Esophagus squamous epithelium (tissue), 5 donors: Measurements from ENCODE around the gene CAPN1. TPM values are rescaled to one million over a fixed set of nuclear protein-coding genes. Genes with fewer than 3 reads are reported as not detected.

ENCODE experiments used
- DNase-seq: peaks from one replicate; lab custom pipeline; 2025; lab: John Stamatoyannopoulos, UW
- H3K27ac ChIP-seq, 4 donors: fragments of 200-600 bp; sonication (generic); one replicate each; pipeline ENCODE4 v1.5.1; 2016 to 2019; ENCODE audit warnings: mild to moderate bottlenecking in 1 of 4
- H3K27me3 ChIP-seq, 4 donors: fragments of 200-600 bp; sonication (generic); 1 replicate in 3 of 4; 2 replicates in 1 of 4; pipeline versions ENCODE4 v1.5.1 to v1.6.0; 2017 to 2021; ENCODE audit warnings: antibody characterized with exemption in 1 of 4
- H3K36me3 ChIP-seq, 3 donors: fragments of 200-600 bp; sonication (generic); one replicate each; pipeline ENCODE4 v1.5.1; 2016 to 2019
- H3K4me1 ChIP-seq, 3 donors: fragments of 200-600 bp; sonication (generic); one replicate each; pipeline ENCODE4 v1.5.1; 2017 to 2019
- H3K4me3 ChIP-seq, 4 donors: fragments of 200-600 bp; sonication (generic); 1 replicate in 3 of 4; 2 replicates in 1 of 4; pipeline ENCODE4 v1.5.1; 2016 to 2019; ENCODE audit warnings: mild to moderate bottlenecking in 2 of 4, moderate library complexity in 1 of 4
- H3K9me3 ChIP-seq, 3 donors: fragments of 200-600 bp; sonication (generic); one replicate each; pipeline ENCODE4 v1.5.1; 2016 to 2019
- POLR2A ChIP-seq, 4 donors: fragments of 450-650 bp; IDR thresholded peaks; one replicate each; pipeline ENCODE4 v1.6.1; 2017; ENCODE audit warnings: antibody characterized with exemption in 4 of 4, mild to moderate bottlenecking in 4 of 4, moderate library complexity in 3 of 4
- WGBS, 2 donors: methylation state at CpG; one replicate each; pipeline ENCODE4 v1.1.5; 2018; 5-methylcytosine and 5-hydroxymethylcytosine counted together
- intact Hi-C: fragments of 100-400 bp; cut with DNase I; formaldehyde crosslinking; loops from one replicate; pipeline ENCODE4 v1.15.0; 2022
- total RNA-seq, 4 donors: library from RNA; depleted of rRNA; stranded (reverse); fragments of >200 nt; gene quantifications; one replicate each; pipeline ENCODE4 v1.1.0, GENCODE V29; 2016
- TF ChIP-seq, protein P1 (sequence below), 6 experiments: fragments of 450-650 bp in 4 of 6; fragments of 200-600 bp in 2 of 6; sonication (generic) in 2 of 6; IDR thresholded peaks; one replicate each; pipeline ENCODE4 v1.5.1; 2016 to 2019; ENCODE audit warnings: antibody characterized with exemption in 6 of 6, mild to moderate bottlenecking in 4 of 6, moderate library complexity in 4 of 6
- donor health status: DM: yes; HTN: yes; CAD: no.

CAPN1 gene
- total RNA-seq, 4 donors from 2014 or later: 225 to 696 (median 354) TPM

DNA sequence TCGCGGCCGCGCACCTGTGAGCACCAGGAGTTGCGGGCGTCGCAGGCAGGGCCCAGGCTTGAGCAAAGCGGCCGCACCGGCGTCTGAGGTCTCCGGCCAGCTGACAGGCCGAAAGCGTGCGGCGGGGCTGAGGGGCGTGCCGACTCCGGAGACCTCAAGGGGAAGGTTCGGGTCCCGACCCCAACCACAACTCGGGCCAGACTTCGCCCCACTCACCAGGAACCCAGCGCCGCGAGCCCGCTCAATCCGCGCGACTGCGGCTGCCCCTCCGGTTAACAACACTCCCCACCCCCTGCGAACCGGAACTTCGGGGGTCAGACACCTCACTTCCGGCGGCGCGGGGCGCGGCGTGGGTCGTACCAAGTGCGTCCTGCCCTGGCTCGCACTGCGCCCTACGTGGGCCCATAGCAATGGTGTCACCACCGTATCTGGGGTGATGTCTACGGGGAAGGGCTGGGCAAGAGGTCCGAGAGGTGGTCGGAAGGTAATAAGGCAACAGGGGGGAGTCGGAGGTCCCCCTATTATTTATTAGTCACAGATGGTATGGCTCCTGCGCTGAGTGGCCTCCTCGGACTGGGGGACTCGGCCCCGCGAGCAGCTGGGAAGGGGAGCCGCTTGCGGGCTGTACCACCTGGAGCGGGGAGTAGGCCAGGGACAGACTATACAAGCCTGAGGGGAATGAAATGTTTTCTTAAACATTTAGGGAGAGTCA is 47.3 kb upstream of the CAPN1 start, which contains the start of gene SYVN1:
Gene SYVN1 (minus strand): TSS at position 280 of the 712 bp plus-strand sequence. CDS start 918 bp downstream, outside the sequence.
- DNase-seq: peak; percentile 70
- peak in 3 of 4 donors; percentile 89 to 98 (median 96) for TF ChIP-seq POLR2A (IDR thresholded peaks at IDR 0.05)
- TF ChIP-seq, protein P1, sequence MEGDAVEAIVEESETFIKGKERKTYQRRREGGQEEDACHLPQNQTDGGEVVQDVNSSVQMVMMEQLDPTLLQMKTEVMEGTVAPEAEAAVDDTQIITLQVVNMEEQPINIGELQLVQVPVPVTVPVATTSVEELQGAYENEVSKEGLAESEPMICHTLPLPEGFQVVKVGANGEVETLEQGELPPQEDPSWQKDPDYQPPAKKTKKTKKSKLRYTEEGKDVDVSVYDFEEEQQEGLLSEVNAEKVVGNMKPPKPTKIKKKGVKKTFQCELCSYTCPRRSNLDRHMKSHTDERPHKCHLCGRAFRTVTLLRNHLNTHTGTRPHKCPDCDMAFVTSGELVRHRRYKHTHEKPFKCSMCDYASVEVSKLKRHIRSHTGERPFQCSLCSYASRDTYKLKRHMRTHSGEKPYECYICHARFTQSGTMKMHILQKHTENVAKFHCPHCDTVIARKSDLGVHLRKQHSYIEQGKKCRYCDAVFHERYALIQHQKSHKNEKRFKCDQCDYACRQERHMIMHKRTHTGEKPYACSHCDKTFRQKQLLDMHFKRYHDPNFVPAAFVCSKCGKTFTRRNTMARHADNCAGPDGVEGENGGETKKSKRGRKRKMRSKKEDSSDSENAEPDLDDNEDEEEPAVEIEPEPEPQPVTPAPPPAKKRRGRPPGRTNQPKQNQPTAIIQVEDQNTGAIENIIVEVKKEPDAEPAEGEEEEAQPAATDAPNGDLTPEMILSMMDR (IDR thresholded peaks at IDR 0.05): peak in 2 of 6 experiments; percentile 4 to 8

DNA sequence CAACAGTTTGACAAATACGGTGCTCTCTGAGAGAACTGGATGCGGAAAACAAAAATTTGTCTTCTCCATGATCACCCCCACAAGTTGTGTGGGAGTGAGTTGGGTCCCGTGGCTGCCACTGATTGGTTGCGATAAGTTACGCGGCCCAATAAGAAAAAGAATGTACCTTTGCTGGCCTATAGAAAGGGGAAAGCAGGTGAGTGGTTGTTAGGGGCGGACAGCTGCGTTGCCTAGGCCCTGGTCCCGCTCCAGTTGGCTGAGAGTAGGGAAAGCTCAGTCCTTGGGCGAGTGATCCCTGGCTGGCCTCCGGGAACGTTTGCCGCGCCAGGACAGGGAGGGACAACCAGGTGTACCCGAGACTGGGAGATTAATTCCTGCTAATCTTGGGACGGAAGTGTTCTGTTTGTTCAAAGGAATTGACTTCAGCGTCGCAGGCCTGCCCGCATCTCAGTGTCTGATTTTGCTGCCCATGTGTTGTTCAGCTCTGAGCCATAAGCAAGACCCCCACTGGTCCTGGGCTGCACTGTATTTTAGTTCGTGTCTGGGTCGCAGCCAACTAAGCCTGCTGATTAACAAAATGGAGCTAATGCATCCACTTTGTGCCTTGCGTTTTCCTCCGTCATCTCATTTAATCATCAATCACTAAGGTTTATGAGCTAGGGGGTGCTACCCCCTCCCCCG is 46.6 kb upstream of the CAPN1 start:
- no peak for DNase-seq
- intact Hi-C loops: no loop called here
- 1 to 6% methylated on average over 12 to 23 of the region's 24 CpGs for WGBS, 2 donors

More for the DNA sequence above, 47.3 kb upstream of the CAPN1 start, which contains the start of gene SYVN1:
- Histone ChIP-seq H3K36me3 (peaks cover 28 to 37% (median 30%) of the 10 kb centered on the region in 3 donors), H3K27me3 (no peaks in the 10 kb centered on the region), H3K4me3 (peak within 1 kb of the TSS; percentile 67 to 84 (median 76)), H3K27ac (peak within 1 kb of the TSS; percentile 97 to 99 (median 98)), H3K4me1 (peaks cover 22 to 66% (median 23%) of the 10 kb centered on the region in 3 donors), H3K9me3 (no peaks in the 10 kb centered on the region)
- intact Hi-C loops: no loop called here
- 0 to 1% methylated on average over 16 to 26 of the region's 60 CpGs for WGBS, 2 donors

DNA sequence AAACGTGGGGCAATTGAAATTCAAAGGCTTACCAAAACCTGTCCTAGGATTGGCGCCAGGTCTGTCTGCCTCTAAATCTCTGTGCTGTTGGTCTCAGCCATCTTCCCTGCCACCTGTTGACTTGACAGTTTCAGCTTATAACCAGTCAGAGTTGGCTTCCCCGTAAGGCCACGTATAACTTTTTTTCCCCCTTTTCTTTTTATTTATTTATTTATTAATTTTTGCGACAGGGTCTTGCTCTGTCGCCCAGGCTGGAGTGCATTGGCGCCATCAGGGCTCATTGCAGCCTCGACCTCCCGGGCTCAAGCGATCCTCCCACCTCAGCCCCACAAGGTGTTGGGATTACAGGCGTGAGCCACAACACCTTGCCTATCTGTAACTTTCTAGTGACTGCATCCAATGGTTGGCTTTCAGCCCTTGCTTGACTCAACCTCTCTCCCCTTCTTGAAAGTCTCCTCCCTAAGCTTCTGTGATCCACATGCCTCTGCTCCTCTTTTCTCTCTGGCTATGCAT is 46.0 kb upstream of the CAPN1 start:
- intact Hi-C loops: no loop called here
- Histone ChIP-seq H3K4me1 (peaks cover 22 to 67% (median 23%) of the 10 kb centered on the region in 3 donors), H3K27ac (peak overlapping the region; percentile 97 to 99 (median 98)), H3K4me3 (peak overlapping the region in 3 of 4 donors; percentile 72 to 84 (median 80)), H3K9me3 (no peaks in the 10 kb centered on the region), H3K36me3 (peaks cover 15 to 24% (median 19%) of the 10 kb centered on the region in 3 donors), H3K27me3 (no peaks in the 10 kb centered on the region)
- 45 to 63% methylated on average over 11 of the region's 11 CpGs for WGBS, 2 donors
- no peak for TF ChIP-seq POLR2A (IDR thresholded peaks at IDR 0.05)
- TF ChIP-seq, protein P1 (IDR thresholded peaks at IDR 0.05): no peak
- no peak for DNase-seq

More for the DNA sequence above, 46.6 kb upstream of the CAPN1 start:
- Histone ChIP-seq H3K27me3 (no peaks in the 10 kb centered on the region), H3K9me3 (no peaks in the 10 kb centered on the region), H3K27ac (peak overlapping the region; percentile 97 to 99 (median 98)), H3K4me3 (peak overlapping the region; percentile 67 to 84 (median 76)), H3K36me3 (peaks cover 21 to 30% (median 25%) of the 10 kb centered on the region in 3 donors), H3K4me1 (peaks cover 22 to 67% (median 23%) of the 10 kb centered on the region in 3 donors)
- TF ChIP-seq POLR2A (IDR thresholded peaks at IDR 0.05): peak in 1 of 4 donors; percentile 67
- TF ChIP-seq, protein P1 (IDR thresholded peaks at IDR 0.05): peak in 1 of 6 experiments; percentile 10

DNA sequence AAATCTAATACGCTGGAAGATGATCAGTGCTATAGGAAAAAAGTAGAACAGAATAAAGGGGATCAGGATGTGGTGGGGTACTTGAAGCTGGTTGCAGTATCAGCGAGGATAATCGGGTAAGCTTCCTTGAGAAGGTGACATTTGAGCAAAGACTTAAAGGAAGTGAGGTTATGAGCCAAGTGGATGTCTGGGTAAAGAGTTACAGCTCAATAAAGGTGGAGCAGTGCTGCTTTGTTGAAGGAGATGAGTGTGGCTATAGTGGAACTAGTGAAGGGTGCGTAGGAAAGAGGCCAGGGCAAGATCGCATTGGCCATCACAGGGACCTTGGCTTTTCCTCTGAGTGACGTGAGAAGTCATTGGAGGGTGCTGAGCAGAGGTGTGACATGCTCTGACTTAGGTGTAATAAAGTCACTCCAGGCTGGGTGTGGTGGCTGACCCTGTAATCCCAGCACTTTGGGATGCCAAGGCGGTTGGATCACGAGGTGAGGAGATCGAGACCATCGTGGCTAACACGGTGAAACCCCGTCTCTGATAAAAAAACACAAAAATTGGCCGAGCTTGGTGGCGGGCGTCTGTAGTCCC is 45.1 kb upstream of the CAPN1 start:
- Histone ChIP-seq H3K4me1 (peaks cover 22 to 67% (median 23%) of the 10 kb centered on the region in 3 donors), H3K27me3 (no peaks in the 10 kb centered on the region), H3K36me3 (peaks cover 6 to 15% (median 12%) of the 10 kb centered on the region in 3 donors), H3K27ac (peak overlapping the region in 2 of 4 donors; percentile 99), H3K4me3 (no peak overlapping the region), H3K9me3 (no peaks in the 10 kb centered on the region)
- TF ChIP-seq, protein P1 (IDR thresholded peaks at IDR 0.05): no peak
- TF ChIP-seq POLR2A (IDR thresholded peaks at IDR 0.05): no peak
- DNase-seq: no peak
- intact Hi-C loops: no loop called here
- 79 to 91% methylated on average over 15 of the region's 15 CpGs for WGBS, 2 donors
